Stimulated activated CD4-positive, alpha-beta T cell treated with anti-CD3 and anti-CD28 coated beads, Interleukin-4, amount 100 ng/mL, for 4 hours (primary cell): Measurements from ENCODE around the gene SPOCK2.

Source experiments
- DNase-seq, 2 experiments: peaks; one replicate each; pipeline ENCODE4 v3.0.0-alpha.2; 2020

SPOCK2 gene

DNA sequence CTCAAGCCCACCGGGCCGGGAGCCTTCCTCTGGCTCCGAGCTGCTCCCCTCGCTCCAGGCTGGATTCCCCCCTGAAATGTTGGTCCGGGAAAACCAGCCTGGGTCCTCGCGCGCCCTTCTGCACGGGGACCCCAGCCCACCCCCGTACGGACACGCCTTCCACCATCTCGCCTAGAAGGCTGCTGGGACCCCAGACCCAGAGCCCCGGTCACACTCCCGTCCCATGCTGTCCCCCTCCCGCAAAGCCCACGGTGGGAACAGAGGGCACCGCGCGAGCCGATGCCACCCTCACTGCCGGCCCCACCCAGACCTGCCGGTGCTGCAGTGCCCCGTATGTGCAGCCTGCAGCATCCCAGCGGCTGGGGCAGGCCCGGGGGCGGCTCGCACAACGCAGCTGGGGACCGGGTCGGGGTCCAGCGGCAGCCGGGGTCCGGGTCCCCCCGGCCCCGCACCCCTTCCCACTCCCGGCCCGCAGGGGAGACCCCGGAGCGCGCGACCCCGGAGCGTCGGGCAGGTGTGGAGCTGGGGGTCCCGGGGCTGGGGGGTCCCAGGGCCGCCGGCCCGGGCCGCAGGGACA, 871 bp downstream of the SPOCK2 start:
- peak; percentile 39 to 52 for DNase-seq

DNA sequence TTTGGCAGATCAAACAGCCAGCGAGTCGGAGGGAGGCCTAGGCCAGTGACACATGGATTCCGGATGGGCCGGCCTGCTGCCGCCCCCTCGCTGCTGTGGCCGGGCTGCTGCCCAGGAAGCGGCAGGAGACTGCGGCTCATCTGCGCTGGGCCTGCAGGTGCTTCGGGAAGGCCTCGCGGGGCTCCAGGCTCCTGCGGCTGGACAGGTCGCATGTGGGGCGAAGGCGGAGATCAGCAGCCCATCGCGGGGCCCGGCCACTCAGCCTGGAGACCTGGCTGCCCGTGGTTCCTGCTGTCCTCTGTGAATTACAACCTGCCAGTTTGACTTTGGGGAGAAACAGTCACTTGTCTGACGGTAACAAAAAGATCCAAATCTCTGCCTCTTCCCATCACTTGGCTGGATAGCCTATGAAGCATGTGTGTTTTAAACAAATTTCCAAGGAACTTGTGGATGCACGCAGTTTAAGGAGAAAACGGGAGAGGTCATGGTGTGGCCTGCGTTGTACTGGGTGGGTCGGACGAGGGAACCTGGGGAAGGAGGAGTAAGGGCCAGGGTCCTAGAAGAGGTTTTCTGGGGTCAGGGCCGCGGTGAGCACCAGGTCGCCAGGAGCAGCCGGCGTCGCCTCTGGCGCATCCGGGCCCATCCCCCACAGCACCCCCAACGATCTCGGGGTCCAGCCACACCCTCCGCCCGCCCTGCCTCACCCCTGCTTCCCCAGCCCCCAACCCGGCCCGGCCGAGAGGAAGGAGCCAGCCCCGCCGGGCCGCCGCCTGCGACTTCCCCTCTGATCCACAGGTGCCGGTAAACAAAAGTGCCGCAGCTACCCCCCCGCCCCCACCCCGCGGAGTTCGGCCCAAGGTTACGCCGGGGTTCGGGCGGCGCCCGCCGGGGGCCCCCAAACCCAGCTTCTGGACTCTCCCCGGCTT, 1.6 kb downstream of the SPOCK2 start:
- DNase-seq: peak; percentile 53 to 57

DNA sequence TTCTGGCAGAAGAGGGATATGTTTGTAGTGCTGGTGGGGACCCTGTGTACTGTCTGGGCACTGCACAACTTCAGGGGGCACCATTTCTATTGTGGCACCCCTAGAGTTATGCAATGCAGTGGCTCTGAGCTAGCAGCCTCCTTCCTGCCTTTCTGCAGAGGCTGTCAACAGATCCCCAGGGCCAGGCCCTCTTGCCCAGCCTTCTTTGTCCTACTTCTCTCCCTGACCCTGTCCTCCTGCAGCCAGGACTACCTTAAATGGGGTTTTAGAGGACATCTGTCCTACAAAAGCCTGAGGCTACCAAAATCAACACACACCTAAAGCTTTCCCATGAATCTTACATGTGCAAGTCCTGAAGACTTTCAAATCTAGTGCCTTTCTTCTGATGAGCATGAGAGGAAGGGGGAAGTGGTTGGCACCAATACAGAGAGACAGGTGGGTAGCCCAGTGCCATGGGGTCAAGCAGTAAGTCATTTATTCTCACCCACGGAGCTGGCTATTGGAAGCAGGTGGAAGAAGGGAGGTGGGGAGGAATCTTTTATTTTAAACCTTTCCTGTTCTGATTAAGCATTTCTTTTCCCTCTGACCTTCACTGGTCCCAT, 2.4 kb downstream of the SPOCK2 start:
- no peak for DNase-seq

DNA sequence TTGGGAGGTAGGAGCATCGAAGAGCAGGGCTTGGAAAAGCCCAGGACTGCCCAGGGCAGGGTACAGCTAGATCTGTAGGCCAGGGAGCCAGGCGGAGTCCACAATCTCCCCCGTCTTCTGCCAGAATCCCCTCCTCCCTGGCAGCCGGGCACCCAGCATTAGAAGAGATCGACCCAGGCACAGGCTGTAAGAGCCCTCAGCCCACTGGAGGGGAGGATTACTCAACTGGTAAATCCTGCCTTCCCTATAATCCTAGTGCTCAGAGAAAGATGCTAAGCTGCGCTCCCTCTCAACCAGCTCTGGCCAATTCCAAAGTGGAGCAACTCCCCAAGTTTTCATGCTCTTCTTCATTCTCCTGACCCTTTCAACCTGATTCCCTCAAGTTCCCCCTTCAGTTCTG, 3.2 kb downstream of the SPOCK2 start:
- DNase-seq: no peak

DNA sequence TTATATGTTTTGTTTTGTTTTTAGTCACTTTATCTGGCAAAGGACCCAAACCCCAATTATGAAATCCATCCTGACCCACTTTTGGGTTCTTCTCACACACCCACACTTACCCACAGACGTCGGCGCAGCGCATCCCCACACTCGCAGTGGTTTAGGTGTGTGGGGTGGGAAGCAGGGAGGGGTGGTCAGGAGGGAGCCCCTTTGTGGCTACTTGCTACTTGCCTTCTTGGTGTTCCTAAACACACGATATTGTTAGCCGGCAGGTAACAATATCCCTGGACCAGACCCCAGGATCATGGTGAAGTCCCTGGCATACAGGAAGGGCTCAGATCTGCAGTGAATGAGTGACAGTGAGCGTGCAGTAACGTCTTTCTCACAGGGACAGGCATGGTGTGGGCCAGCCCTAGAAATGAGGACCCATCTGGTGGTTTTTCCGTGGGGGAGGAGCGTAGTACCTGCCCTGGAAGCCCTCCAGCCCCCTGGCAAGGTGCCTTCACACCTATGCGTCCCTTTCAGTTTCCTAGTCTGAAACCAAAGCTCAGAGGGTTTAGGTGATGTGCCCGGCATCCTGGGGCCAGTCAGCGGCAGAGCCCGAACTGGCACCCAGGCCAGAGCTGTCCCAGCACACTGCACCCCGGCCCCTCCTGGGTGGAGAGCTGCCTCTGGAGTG, 4.4 kb downstream of the SPOCK2 start:
- DNase-seq: peak; percentile 59 to 62

DNA sequence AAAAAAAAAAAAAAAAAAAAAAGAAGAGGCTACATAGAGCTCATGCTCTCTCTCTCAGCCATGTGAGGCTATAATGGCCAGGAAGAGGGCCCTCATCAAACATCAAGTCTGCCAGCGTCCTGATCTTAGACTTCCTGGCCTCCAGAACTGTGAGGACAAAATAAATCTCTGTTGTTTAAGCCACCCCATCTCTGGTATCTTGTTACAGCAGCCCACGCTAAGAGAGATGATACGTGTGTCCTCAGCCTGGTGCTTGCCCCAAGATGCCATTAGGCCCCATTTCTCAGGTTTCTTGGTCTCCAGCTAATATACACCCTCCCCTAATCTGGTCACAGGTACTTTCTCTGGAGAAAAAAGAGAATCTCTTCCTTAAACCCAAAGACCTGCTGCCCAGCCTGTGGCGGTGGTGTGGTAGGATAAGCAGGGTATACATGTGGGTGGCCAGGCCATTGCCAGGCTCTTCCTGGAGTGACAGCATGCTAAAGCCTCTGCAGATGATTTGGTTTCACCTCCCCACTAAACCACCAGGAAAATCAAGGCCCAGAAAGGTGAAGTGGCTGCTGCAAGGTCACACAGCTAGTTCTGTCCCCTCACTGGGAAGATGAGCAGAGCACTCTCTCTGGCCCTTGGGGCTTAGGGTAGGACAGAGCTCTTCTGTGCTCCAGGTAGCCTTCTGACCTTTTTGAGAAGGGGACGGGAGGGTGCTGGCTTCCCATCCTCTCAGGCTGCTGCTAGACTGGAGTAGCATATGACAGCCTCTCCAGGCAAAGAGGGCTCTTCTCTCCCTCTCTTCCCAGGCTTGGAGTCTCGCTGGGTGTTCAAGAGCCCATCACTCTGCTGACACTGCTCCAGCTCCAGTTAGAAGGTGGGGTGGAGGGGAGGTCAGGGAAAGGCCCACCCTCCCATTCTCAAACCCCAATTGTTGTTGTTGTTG, 5.2 kb downstream of the SPOCK2 start:
- DNase-seq: no peak

DNA sequence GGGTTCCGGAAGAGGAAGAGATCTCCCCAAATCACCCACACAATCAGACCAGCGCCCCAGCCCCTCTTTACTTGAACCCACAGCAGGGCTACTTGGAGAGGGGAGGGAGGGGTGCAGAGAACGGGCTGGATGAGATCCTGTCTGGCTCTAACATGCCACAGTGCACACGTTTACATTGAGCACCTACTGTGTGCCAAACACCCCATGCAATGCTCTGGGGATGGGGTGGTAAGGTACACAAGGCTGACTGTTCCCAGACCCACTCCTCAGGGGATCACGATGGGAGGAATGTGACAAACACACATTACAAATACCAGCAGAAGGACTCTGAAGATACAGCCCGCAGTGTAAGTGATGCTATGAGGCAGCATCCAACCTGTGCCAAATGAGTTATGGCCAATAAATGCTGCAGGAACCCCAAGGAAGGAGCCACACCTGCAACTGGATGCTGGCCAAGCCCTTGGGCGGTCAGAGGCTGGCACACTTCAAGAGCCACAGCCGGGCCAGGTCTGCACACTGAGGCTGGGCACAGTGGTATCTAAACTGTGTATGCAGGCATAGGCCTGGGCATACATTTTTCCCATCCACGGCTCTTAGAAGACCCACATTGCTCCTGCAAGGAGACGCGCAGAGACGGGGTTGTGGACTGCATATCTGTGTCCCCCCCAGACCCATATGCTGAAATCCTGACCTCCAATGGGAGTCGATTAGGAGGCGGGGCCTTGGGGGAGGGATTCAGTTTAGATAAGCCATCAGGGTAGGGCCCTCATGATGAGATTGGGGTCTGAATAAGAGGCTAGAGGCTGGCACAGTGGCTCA, 6.4 kb downstream of the SPOCK2 start:
- no peak for DNase-seq

DNA sequence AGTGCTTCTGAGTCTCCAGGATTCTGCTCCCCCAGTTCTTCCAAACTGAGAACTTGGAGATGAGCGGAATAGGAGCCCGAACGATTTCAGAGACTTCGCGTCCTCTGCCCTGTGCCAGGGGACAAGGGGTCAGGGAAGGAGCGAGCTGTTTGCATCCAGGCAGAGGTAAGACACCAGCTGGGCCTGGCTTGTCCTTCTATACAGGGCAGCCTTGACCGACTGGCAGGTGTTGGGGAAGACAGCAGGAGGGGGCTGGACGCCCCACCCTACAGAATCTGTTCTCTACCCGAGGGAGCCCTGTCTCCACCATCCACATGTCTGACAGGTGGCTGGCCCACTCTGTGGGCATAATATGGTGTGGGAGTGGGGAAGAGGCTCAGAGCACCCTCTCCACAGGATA, 7.1 kb downstream of the SPOCK2 start:
- no peak for DNase-seq

DNA sequence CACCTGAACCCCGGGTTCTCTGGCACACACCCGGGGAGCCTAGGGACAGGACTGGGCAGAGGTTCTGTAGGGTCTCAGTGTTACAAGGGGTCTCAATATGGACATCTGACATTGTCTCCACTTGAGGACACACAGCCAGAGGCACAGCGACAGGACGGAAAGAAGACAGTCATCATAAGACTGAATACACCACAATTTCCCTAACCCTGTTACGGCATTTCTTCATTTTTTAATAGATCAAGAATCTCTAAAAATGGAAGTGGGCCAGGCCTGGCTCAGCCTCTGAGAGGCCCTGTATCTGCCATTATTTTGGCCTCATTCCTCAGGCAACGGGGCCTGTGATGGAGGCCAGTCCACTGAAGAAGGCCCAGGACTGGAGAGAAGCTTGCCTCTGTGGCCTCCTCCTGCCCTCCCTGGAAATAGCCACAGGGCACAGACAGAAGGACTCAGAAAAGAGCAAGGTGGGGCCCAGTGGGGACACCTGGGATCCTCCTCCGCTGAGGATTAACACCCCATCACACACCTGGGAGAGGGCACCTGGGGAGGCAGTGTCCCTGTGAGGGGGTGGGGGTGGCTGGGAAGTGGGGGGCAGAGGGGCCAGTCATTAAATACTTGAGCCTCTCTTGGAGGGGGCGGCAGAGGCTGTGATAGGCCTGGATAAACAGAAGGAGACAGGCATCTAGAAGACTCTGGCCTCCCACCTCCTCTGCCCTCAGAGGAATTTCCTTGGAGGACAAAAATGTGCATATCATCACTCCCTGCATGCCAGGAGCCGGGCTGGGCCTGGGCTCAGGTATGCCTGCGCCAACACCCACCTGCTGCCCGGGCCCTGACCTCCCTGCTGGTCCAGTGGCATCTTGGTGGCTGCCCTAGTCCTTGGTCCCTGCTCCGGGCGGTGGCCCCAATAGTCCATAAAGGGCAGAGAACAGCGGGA, 8.0 kb downstream of the SPOCK2 start:
- DNase-seq: no peak

DNA sequence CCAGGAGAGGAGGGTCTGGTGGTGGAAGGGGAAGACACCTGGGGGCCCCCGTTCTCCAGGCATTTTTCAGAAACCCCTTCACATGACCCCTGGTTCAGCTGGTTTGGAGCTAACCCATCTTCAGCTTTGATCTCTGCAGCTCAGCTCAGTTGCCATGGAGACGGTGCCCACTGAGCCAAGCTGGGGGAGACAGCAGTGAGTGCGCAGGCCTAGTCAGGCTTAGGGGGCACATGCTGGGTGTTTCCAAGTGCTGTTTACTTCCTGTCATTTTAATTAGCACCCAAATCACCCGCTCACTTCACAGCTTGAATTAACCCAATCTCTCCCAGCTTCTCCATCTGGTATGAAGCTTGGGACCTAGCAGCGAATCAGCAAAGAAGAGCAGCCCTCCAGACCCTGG, 9.0 kb downstream of the SPOCK2 start:
- DNase-seq: peak in 1 of 2 experiments; percentile 64

DNA sequence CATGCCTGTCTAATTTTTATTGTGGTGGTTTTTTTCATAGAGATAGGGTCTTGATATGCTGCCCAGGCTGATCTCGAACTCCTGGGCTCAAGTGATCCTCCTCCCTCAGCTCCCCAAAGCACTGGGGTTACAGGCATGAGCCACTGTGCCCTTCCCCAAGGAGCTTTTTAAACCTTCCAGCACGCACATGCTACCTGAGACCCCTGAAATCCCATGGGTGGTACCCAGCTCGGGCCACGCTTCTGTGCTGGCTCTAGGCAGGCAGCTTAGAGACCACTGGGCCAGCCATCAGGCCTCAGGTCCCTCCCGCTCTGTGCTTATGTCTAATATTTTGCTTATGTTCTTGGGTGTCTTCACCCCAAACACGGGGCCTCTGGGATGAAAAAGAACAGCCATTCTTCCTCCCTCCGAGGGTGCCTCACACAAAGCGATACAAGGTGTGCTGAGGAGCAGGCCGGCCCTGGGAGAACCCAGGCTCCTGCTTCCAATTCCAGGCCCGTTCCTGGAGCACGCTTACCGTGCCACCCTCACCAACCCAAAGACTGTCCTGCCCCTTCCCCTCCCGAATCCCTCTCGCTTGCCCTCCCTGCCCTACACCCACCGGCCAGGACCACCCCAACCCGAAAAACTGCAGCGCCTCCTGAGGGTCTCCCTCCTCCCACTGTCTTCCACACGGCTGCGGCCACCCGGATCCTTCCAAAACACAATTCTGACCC, 10.9 kb downstream of the SPOCK2 start:
- DNase-seq: no peak

DNA sequence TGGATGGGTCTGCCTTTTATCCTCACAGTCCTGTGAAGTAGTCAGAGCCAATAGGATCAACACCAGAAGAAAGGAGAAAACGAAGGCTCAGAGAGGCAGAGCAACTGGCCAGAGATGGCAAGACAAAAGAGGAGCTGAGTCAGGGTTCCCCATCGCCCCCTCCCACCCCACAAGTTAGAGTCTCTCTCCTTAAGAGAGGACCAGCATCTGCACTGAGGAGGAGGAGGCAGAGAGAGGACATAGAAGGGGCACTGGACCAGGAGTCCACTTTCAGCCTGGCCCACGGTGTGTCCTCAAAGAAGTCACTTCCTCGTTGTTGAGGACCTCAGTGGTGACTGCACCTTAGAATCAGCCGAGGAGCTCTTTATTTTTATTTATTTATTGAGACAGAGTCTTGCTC, 11.6 kb downstream of the SPOCK2 start:
- DNase-seq: peak in 1 of 2 experiments; percentile 12

DNA sequence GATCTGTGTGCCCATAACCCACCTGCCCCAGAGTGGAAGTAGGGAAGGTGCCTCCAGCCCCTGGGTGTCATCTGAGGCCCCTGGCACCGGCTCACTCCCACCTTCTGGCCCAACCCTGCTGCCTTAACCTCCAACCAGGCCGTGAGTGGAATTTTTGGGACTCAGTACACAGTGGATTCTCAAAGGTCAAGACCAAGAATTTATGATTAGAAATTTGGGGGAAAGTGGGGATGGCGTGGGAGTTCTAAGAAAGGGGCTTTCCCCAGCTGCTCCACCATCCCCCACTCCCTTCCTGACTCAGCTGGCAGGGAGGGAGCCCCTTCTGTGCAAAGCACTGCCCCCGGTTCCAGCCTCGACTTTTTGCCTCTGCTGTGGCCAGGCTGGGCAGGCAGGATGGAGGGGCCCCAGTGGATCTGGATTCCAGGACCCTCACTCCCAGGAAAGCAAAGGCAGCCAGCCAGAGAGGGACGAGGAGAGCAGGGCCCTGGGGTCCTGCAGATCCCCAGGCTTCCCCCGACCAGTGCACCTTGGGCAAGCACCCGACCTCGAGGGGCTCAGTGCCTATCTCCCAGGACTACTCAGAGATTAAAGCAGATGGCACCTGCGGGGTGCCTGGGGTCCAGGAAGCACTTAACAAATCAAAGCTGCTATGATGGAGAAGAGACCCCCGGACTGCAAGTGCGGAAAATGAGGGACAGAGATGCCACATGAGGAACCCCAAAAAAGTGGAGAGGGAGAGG, 12.8 kb downstream of the SPOCK2 start:
- peak in 1 of 2 experiments; percentile 54 for DNase-seq

DNA sequence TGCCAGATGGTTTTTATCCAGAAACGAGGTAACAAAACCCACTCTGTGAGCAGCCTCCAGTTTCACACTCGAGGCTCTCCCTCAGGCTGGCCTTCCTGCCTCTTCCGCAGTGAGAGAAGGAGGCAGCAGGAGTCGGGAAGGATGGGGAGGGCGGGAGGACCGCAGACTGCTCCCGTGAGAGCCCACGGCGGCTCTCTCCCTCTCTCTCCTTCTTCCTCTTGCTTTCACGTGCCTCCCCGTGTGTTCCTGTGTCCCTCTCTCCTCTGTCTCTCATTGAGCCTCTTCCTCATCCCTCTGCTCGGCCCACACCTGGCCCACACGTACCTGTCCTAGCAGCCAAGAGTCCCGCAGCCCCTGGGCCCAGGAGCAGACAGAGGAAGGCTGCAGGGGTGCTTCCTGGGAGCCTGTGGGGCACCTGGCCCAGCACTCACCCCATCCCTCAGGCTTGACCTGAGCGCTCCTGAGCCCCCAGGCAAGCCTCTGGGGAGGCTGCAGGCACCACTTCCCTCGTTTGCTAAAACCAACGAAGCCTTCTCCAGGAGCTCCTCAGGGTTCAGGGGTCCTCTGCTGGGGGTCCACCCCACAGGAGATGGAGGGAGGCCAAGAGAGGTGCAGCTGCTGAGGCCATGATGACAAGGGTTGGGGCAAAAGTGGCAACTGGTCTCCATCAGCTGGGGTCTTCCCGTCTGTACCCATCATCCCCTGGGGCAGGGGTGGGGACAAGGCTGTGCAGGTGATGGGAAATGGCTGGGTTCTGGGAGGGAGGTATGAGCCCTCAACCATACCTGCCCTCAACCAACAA, 13.6 kb downstream of the SPOCK2 start:
- no peak for DNase-seq

DNA sequence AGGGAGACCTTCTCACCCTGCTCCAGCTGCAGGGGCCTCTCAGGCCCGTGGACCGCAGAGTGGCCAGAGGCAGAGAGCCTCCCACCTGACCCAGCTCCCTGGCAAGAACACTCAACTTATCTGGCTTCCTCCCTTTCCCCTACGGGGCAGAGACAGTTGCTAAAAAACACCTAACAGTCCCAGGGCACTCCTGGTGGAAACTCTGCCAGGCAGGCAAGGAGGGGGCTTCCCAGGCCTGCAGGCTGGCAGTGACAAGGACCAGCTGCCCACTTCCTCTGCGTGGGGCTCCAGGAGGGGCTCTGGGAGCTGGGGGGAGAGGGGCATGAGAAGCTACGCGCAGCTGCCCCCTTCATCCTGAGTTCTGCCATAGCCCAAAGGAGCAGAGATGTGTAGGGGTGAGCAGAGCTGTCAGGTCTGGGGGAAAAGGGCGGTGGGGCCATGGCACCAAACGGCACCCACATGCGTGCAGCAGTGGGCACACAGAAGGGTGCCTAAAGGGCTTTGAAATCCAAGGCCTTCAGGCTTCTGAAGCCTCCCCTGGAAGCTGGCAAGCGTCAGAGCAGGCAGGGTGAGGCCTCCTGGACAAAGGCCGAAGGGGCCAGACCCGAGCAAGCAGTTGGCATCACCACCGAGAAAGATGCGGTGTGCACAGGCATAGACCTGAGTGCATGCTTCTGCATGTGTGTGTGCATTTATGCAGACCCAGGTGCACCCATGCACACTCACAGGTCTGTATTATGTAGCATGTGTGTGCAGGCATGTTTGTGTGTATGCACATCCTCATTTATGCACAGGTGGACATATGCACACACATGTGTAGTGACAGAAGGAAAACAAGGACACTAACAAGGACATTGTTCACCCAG, 14.4 kb downstream of the SPOCK2 start:
- no peak for DNase-seq

DNA sequence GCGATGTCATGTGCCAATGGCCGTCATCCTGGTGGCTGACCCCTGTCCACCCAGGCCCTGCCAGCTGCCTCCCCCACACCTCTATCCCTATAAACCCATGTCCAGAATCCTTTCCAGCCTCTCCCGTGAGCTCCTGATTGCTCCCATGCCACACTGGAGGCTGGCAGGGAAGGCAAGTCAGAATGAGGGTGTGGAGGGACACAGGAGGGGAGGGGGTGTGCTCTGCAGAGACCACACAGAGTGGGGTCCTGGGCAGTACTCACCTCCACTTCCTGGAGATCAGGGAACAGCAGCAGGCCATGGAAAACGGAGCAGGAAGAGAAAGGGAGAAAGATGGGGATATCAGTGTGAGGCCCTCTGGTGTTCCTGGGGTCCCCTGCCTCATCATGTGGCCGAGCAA, 15.7 kb downstream of the SPOCK2 start:
- DNase-seq: no peak

DNA sequence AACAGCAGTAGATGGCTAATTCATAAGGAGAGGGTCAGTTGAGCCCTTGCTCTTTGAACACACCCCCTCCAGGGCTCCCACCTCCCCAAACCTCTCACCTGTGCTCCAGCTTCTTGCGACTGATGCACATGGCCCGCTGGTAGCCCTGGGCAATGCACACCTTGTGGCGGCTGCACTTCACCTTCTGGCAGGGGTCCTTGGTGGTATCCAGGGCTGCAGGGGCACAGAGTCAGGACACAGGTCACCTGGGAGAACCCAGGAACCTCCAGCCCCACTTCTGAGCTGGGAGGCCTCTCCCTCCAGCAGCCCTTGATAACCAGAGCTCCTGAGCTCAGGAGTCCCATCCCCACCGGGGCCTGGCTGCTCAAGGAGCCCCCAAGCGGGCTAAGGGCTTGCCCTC, 16.3 kb downstream of the SPOCK2 start:
- DNase-seq: no peak
